Measurements from ENCODE around the gene CEND1.

CEND1 gene

GRCh38 chr11:777288-778255 is 12.3 kb downstream of the CEND1 start, which contains the start of gene GATD1:
Gene GATD1, minus strand, starts transcription at chr11:777487. Its CDS starts 25 bp downstream, at chr11:777462.
- DNase-seq (ENCODE audit: low read depth): peak; percentile 90

GRCh38 chr11:776561-777287 is 13.2 kb downstream of the CEND1 start:
- DNase-seq (ENCODE audit: low read depth): no peak

- no peak for DNase-seq (ENCODE audit: low read depth)
These were observed 13.7 kb downstream of the CEND1 start for GRCh38 chr11:776263-776560.

GRCh38 chr11:774873-775592 is 14.9 kb downstream of the CEND1 start:
- no peak for DNase-seq (ENCODE audit: low read depth)

GRCh38 chr11:773830-774229 is 16.1 kb downstream of the CEND1 start:
- DNase-seq (ENCODE audit: low read depth): no peak

- no peak for DNase-seq (ENCODE audit: low read depth)
These were observed 16.5 kb downstream of the CEND1 start for GRCh38 chr11:773425-773824.

- no peak for DNase-seq (ENCODE audit: low read depth)
These were observed 17.2 kb downstream of the CEND1 start for GRCh38 chr11:772429-773390.

- DNase-seq (ENCODE audit: low read depth): no peak
These were observed 18.2 kb downstream of the CEND1 start for GRCh38 chr11:771617-772204.

- no peak for DNase-seq (ENCODE audit: low read depth)
These were observed 19.0 kb downstream of the CEND1 start for GRCh38 chr11:770642-771616.

- DNase-seq (ENCODE audit: low read depth): no peak
These were observed 19.8 kb downstream of the CEND1 start for GRCh38 chr11:769887-770641.

- no peak for DNase-seq (ENCODE audit: low read depth)
These were observed 22.7 kb downstream of the CEND1 start for GRCh38 chr11:767238-767637.

- DNase-seq (ENCODE audit: low read depth): no peak
These were observed 23.0 kb downstream of the CEND1 start for GRCh38 chr11:766936-767210.

GRCh38 chr11:766106-766935 is 23.6 kb downstream of the CEND1 start:
- DNase-seq (ENCODE audit: low read depth): no peak

GRCh38 chr11:765802-766091 is 24.1 kb downstream of the CEND1 start:
- DNase-seq (ENCODE audit: low read depth): no peak

- DNase-seq (ENCODE audit: low read depth): peak; percentile 32
These were observed 24.7 kb downstream of the CEND1 start for GRCh38 chr11:765025-765801.

- DNase-seq (ENCODE audit: low read depth): no peak
These were observed 25.4 kb downstream of the CEND1 start for GRCh38 chr11:764322-765024.

Data from stimulated activated CD8-positive, alpha-beta memory T cell treated with anti-CD3 and anti-CD28 coated beads, Interleukin-12 subunit alpha, Interleukin-12 subunit beta, amount 100 ng/mL, for 1 hour (primary cell).